SKM-1 treated with dmso at 0.1 percent for 144 hours (cell line): ENCODE results near the gene CEP164.
A peak's percentile ranks its signal among the peaks of the same experiment; 100 is the strongest.
"Not testable (repeated sequence)": the region's sequence is repeated elsewhere in the genome, so short reads cannot be mapped to it uniquely, and the experiment has no call there.

ENCODE experiments used
- DNase-seq: peaks from one replicate; lab custom pipeline; 2025; ENCODE audit not compliant: unreplicated experiment; lab: John Stamatoyannopoulos, UW

CEP164 gene

GRCh38 chr11:117437041-117437790 lies 109.6 kb downstream of the CEP164 start:
- DNase-seq: no peak

DNA sequence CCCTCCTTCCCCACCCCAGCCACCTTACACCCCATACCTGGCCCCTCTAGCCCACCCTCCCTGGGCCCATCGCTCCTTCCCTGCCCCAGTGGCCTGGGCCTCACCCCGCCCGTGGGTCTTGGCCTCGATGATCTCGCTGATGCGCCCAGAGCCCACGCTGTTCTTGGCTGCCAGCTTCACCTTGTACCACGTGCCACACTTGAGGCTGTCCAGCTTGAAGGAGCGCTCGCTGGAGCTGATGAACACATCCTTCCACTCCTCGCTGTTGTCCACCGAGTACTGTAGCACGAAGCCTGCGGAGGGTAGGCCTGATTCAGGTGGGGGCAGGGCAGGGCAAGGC lies 110.1 kb downstream of the CEP164 start:
- no peak for DNase-seq

- DNase-seq: no peak
Observed at GRCh38 chr11:117438371-117439000, 110.8 kb downstream of the CEP164 start.

DNA sequence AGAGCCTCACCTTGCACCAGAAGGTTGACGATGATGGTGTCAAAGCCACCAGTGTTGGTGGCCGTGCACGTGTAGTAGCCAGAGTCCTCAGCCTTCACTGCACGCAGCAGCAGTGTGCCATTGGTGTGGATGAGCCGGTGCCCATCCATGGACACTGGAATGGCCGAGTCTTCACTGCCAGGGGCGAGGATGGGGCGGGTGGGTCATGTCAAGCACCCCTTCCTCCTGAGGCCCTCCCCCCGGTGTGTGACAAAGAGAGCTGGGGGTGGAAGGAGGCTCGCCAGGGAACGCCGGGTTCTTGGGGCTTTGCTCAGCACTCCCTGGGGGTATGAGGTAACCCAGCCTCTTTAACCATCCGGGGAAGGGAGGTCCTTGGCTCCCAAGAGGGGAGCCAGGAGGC lies 111.6 kb downstream of the CEP164 start:
- no peak for DNase-seq

DNA sequence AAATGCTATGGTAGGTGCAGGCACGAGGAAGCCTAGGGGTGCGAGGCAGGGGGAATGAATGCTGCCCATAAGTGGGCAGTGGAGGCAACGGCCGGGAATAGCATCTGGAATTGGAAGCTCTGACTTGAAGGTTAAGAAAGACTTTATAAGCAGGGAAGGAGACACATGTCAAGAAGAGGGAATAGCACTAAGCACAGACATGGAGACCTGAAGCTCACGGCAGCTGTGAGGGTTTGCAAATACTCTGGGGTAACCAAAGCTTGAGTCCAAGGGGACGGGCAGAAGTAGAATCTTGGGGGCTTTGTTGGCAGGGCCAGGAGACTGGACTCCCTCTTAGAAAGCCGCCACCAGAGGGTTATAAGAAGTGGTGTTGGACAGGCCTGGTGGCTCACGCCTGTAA lies 112.6 kb downstream of the CEP164 start:
- DNase-seq: no peak

- no peak for DNase-seq
Observed at GRCh38 chr11:117441146-117441975, 113.7 kb downstream of the CEP164 start.

DNA sequence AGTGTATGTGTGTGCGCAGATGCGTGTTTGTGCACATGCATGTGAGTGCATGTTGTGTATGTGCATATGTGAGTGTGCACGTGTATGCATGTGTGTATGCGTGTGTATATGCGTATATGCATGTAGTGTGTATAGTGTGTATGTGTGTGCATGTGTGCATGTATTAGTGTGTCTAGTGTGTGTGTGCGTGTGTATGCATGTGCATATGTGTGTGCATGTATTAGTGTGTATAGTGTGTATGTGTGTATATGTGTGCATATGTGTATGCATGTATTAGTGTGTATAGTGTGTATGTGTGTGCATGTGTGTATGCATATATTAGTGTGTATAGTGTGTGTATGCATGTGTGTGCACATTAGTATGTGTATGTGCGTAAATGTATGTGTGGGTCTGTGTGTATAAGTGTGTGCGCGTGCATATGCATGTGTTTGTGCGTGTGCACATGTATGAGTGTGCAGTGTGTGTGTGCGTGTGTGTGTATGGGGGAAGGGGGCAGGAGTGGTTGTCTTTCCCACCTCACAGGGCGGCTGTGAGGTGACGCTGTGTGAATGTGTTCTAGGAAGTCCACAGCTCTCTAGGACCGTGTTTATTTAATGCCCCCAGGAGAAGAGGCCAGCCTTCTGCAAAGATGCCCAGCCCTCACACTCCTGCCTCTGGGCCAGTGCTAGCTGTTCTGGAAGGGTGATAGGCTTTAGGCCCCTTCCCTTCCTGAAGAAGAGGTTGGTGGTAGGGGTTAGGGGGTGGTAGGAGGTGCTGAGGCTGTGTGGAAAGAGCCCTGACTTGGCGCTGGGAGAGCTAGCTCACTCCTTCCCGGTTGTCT lies 114.6 kb downstream of the CEP164 start:
- DNase-seq: no peak

GRCh38 chr11:117442869-117443239 lies 115.2 kb downstream of the CEP164 start:
- no peak for DNase-seq

- DNase-seq: peak; percentile 2
Observed at GRCh38 chr11:117443266-117444186, 115.9 kb downstream of the CEP164 start.

- DNase-seq: no peak
Observed at GRCh38 chr11:117444256-117444655, 116.6 kb downstream of the CEP164 start.

- no peak for DNase-seq
Observed at GRCh38 chr11:117444711-117445658, 117.3 kb downstream of the CEP164 start.

- DNase-seq: no peak
Observed at GRCh38 chr11:117449111-117449693, 121.5 kb downstream of the CEP164 start.

DNA sequence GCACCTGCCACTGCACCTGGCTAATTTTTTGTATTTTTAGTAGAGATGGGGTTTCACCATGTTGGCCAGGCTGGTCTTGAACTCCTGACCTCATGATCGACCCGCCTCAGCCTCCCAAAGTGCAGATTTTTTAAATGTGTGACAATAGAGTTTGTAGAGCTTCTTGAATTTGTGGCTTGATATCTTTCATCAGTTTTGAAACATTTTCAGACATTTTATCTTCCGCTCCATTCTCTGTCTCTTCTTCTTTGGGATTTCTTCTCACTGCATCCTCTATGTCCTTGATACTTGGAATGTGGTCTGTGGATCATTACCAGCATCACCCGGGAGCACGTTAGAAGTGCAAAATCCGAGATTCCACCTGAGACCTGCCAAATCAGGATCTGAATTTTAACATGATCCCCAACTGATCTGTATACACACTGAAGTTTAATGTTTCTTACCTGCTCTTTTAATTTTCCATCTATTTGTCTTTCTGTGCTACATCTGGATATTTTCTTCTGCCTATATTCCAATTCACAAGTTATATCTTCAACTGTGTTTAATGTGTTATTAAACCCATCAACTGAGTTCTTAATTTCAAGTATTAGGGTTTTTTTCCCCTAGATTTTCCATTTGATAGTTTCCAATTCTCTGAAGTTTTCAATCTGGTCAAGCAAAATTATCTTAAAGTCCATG lies 126.4 kb downstream of the CEP164 start:
- DNase-seq: no peak

DNA sequence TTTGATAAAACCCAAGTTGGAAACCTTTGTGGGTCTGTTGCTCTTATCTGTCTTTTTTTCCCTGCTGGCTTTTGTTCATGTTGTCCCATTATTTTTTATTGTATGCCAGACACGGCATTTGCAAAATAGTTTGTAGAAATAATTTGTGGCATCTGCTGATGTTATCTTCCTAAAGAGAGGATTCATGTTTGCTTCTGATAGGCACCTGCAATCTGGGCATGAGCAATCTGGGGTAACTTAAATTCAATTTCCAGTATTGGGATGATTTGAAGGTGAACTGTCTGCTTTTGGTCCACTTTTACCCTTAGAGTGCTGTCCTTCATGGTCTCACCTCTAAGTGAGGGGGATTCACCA lies 126.9 kb downstream of the CEP164 start:
- no peak for DNase-seq

- no peak for DNase-seq
Observed at GRCh38 chr11:117456027-117456720, 128.5 kb downstream of the CEP164 start.

GRCh38 chr11:117456721-117457029 lies 129.0 kb downstream of the CEP164 start:
- not testable (repeated sequence) for DNase-seq

- DNase-seq: no peak
Observed at GRCh38 chr11:117457031-117457785, 129.6 kb downstream of the CEP164 start.
